IMR-90 (cell line): Measurements from ENCODE around the gene FKRP. TPM values are rescaled to one million over a fixed set of nuclear protein-coding genes. Genes with fewer than 3 reads are reported as not detected.
A peak's percentile ranks its signal among the peaks of the same experiment; 100 is the strongest.

Experiments used
- ATAC-seq: fragments of 200-7000 bp; cut with Tn5 transposase; 2 replicates; pipeline ENCODE4 v1.9.1; 2020; ENCODE audit warnings: low read depth, mild to moderate bottlenecking, moderate library complexity
- BruUV-seq: library from RNA; stranded (reverse); fragments of 400-500 nt; replicated peaks from 2 replicates; lab custom pipeline; 2021; lab: Mats Ljungman, UMichigan
- CTCF ChIA-PET: fragments of 300-600 bp; formaldehyde crosslinking; extraction: SDS; loops from one replicate; lab custom pipeline; 2021; ENCODE audit warnings: antibody characterized with exemption; lab: Yijun Ruan, JAX
- POLR2A ChIA-PET: fragments of 300-600 bp; sonication (Branson Sonifier 250); formaldehyde crosslinking; loops from one replicate; lab custom pipeline; 2022; ENCODE audit warnings: antibody characterized with exemption; ENCODE audit not compliant: unreplicated experiment; lab: Charles Lee
- DNase-seq: peaks from one replicate; pipeline ENCODE4 v3.0.0; 2013
- H2AFZ ChIP-seq: replicated peaks from 2 replicates; pipeline ENCODE3; 2013; ENCODE audit warnings: low read length, mild to moderate bottlenecking; ENCODE audit not compliant: poor library complexity
- H2AK5ac ChIP-seq: 2 replicates; pipeline ENCODE4 v1.6.1; 2013; ENCODE audit warnings: low read depth, low read length, inconsistent platforms
- H2AK9ac ChIP-seq: replicated peaks from 2 replicates; pipeline ENCODE3; 2013; ENCODE audit warnings: mild to moderate bottlenecking, low read depth, low read length, moderate library complexity; ENCODE audit not compliant: poor library complexity
- H2BK120ac ChIP-seq: 2 replicates; pipeline ENCODE4 v1.6.1; 2013; ENCODE audit warnings: low read depth, low read length, inconsistent platforms
- H2BK15ac ChIP-seq: 3 replicates; pipeline ENCODE4 v1.6.1; 2013; ENCODE audit warnings: low read depth, low read length, inconsistent platforms
- H2BK20ac ChIP-seq: 2 replicates; pipeline ENCODE4 v1.6.1; 2013; ENCODE audit warnings: low read depth, mild to moderate bottlenecking, inconsistent platforms, low read length, moderate library complexity
- H2BK5ac ChIP-seq: 2 replicates; pipeline ENCODE4 v1.6.1; 2013; ENCODE audit warnings: mild to moderate bottlenecking, low read depth, low read length, inconsistent platforms; ENCODE audit not compliant: poor library complexity, severe bottlenecking
- H3K14ac ChIP-seq: replicated peaks from 2 replicates; pipeline ENCODE4 v1.6.1; 2013; ENCODE audit warnings: low read depth, low read length, inconsistent platforms
- H3K18ac ChIP-seq: 2 replicates; pipeline ENCODE4 v1.6.1; 2013; ENCODE audit warnings: low read depth, low read length, control low read depth
- H3K23ac ChIP-seq: 2 replicates; pipeline ENCODE4 v1.6.1; 2013; ENCODE audit warnings: low read depth, low read length, inconsistent platforms
- H3K27ac ChIP-seq: 2 replicates; pipeline ENCODE4 v1.5.1; 2013; ENCODE audit warnings: mild to moderate bottlenecking, control low read depth, low read length; ENCODE audit not compliant: insufficient read depth
- H3K27me3 ChIP-seq: 2 replicates; pipeline ENCODE4 v1.6.1; 2013; ENCODE audit warnings: low read length; ENCODE audit not compliant: control insufficient read depth, insufficient read depth
- H3K36me3 ChIP-seq: 2 replicates; pipeline ENCODE4 v1.6.1; 2013; ENCODE audit warnings: low read length, mixed read lengths; ENCODE audit not compliant: control insufficient read depth, insufficient read depth
- H3K4ac ChIP-seq: 2 replicates; pipeline ENCODE4 v1.6.1; 2013; ENCODE audit warnings: low read depth, low read length, inconsistent platforms
- H3K4me1 ChIP-seq: 2 replicates; pipeline ENCODE4 v1.6.1; 2013; ENCODE audit warnings: low read length, mixed read lengths; ENCODE audit not compliant: control insufficient read depth, insufficient read depth
- H3K4me2 ChIP-seq: 2 replicates; pipeline ENCODE4 v1.6.1; 2013; ENCODE audit warnings: low read depth, mild to moderate bottlenecking, control low read depth, low read length, moderate library complexity
- H3K4me3 ChIP-seq: 2 replicates; pipeline ENCODE4 v1.5.1; 2013; ENCODE audit warnings: low read depth, mild to moderate bottlenecking, control low read depth, low read length, moderate library complexity; ENCODE audit not compliant: insufficient read depth
- H3K56ac ChIP-seq: 2 replicates; pipeline ENCODE4 v1.6.1; 2013; ENCODE audit warnings: low read length, inconsistent platforms; ENCODE audit not compliant: insufficient read depth; ENCODE audit errors: extremely low read depth
- H3K79me1 ChIP-seq, 2 experiments: 2 replicates each; pipeline ENCODE4 v1.6.1; 2013; ENCODE audit warnings: low read length in 2 of 2, inconsistent platforms in 1 of 2, low read depth in 1 of 2
- H3K9ac ChIP-seq: 2 replicates; pipeline ENCODE4 v1.6.1; 2013; ENCODE audit warnings: low read depth, low read length, control low read depth
- H3K9me1 ChIP-seq: 2 replicates; pipeline ENCODE4 v1.6.1; 2013; ENCODE audit warnings: low read length, inconsistent platforms; ENCODE audit not compliant: insufficient read depth
- H3K9me3 ChIP-seq: 2 replicates; pipeline ENCODE4 v1.6.1; 2013; ENCODE audit warnings: low read length; ENCODE audit not compliant: control insufficient read depth, insufficient read depth
- H4K20me1 ChIP-seq: 2 replicates; pipeline ENCODE4 v1.6.1; 2013; ENCODE audit warnings: low read length, inconsistent platforms; ENCODE audit not compliant: insufficient read depth
- H4K5ac ChIP-seq: 2 replicates; pipeline ENCODE4 v1.6.1; 2013; ENCODE audit warnings: mild to moderate bottlenecking, low read depth, low read length, control low read depth
- H4K8ac ChIP-seq, 2 experiments: 2 replicates each; pipeline ENCODE4 v1.6.1; 2013; ENCODE audit warnings: low read depth in 2 of 2, low read length in 2 of 2, control low read depth in 1 of 2, inconsistent platforms in 1 of 2
- H4K91ac ChIP-seq: 2 replicates; pipeline ENCODE4 v1.6.1; 2013; ENCODE audit warnings: low read depth, low read length, inconsistent platforms; ENCODE audit not compliant: insufficient read depth
- CEBPB ChIP-seq: IDR thresholded peaks from 2 replicates; pipeline ENCODE4 v1.6.1; 2012; ENCODE audit warnings: low read depth, low read length, improper control_type of control experiment
- MXI1 ChIP-seq: IDR thresholded peaks from 2 replicates; pipeline ENCODE4 v1.6.1; 2012; ENCODE audit warnings: low read depth, mild to moderate bottlenecking, low read length, moderate library complexity, borderline replicate concordance
- POLR2A ChIP-seq: IDR thresholded peaks from 2 replicates; pipeline ENCODE4 v1.6.1; 2012; ENCODE audit warnings: mild to moderate bottlenecking, low read depth, low read length
- SMC3 ChIP-seq: fragments of 150-350 bp; IDR thresholded peaks from 2 replicates; pipeline ENCODE4 v1.6.1; 2016; ENCODE audit warnings: low read depth, mild to moderate bottlenecking, antibody characterized with exemption, low read length, moderate library complexity
- WGBS, 2 experiments: methylation state at CpG; one replicate each; pipeline versions ENCODE4 v1.1.5 to v1.1.7; 2013; ENCODE audit warnings: missing lambda C conversion rate in 2 of 2; ENCODE audit not compliant: insufficient read length in 1 of 2; ENCODE audit errors: extremely low coverage in 2 of 2; 5-methylcytosine and 5-hydroxymethylcytosine counted together
- dilution Hi-C: fragments of 300-500 bp; cut with HindIII; formaldehyde crosslinking; loops from one replicate; pipeline ENCODE4 v1.14.3; 2018; ENCODE audit warnings: low sequenced_read_pairs; ENCODE audit not compliant: unreplicated experiment
- in situ Hi-C: fragments of 300-500 bp; cut with MboI; formaldehyde crosslinking; loops from 3 replicates; pipeline ENCODE4 v1.14.3; 2019; ENCODE audit warnings: low sequenced_read_pairs, inconsistent platforms, mixed read lengths
- intact Hi-C: fragments of 100-400 bp; cut with micrococcal nuclease; formaldehyde crosslinking; loops from 2 replicates; pipeline ENCODE4 v1.10.0; 2022
- polyA plus RNA-seq, 3 experiments: library from polyadenylated mRNA; depleted of rRNA; stranded (reverse); fragments of >200 nt; gene quantifications; 2 replicates each; pipeline ENCODE4 v1.2.3, GENCODE V29; 2012; ENCODE audit warnings: low replicate concordance in 1 of 3
- total RNA-seq: library from RNA; depleted of rRNA; stranded (reverse); fragments of >200 nt; gene quantifications from 2 replicates; pipeline ENCODE4 v1.2.3, GENCODE V29; 2012
- TF ChIP-seq, protein P1 (sequence below): fragments of 150-350 bp; IDR thresholded peaks from 2 replicates; pipeline ENCODE4 v1.6.1; 2017; ENCODE audit warnings: mild to moderate bottlenecking, antibody characterized with exemption, low read length, low read depth

The FKRP gene
- total and polyA plus RNA-seq, 2 of the 4 experiments (the other 2 are of a cell fraction), result 6.1 to 25.3 TPM

GRCh38 chr19:46697204-46697960, 48.5 kb upstream of the FKRP start:
- Histone ChIP-seq H2AFZ (peak overlapping the region; percentile 81), H3K36me3 (peaks cover 71% of the 10 kb centered on the region), H3K9ac (no peak overlapping the region), H2BK120ac (no peak overlapping the region), H3K23ac (no peak overlapping the region), H3K27ac (no peak overlapping the region), H2AK9ac (peak overlapping the region; percentile 81), H2BK5ac (no peak overlapping the region), H4K8ac (peak overlapping the region in 1 of 2 experiments; percentile 53; a peak in 1 of 4 replicates), H2AK5ac (peak overlapping the region; percentile 15; the same call in 1 of the 2 replicates), H4K91ac (no peak overlapping the region), H3K27me3 (no peaks in the 10 kb centered on the region), H2BK15ac (no peak overlapping the region), H3K4me2 (peak overlapping the region; percentile 53; the same call in 1 of the 2 replicates), H3K9me1 (0 out of 2 replicates have a peak, but pooled peaks cover 8% of the 10 kb centered on the region), H2BK20ac (no peak overlapping the region), H3K18ac (no peak overlapping the region), H3K4me3 (no peak overlapping the region), H3K9me3 (no peaks in the 10 kb centered on the region), H3K14ac (0 out of 2 replicates have a peak overlapping the region, but pooled peaks have one; percentile 9), H4K5ac (no peak overlapping the region), H4K20me1 (peaks cover 19% of the 10 kb centered on the region; the same call in 1 of the 2 replicates), H3K4ac (peak overlapping the region; percentile 31; the same call in 1 of the 2 replicates), H3K79me1 (peaks cover 0 to 15% of the 10 kb centered on the region in 2 experiments; a peak in 3 of 4 replicates), H3K56ac (no peak overlapping the region), H3K4me1 (no peaks in the 10 kb centered on the region)
- WGBS, 2 experiments, result 39% methylated on average over 19 of the region's 39 CpGs; no CpG with 5 or more reads in 1 of the 2 experiments
- TF ChIP-seq SMC3 (no peak), MXI1 (0 out of 2 replicates have a peak, but pooled peaks have one; percentile 37), CEBPB (peak; percentile 68), POLR2A (no peak)
- TF ChIP-seq, protein P1, sequence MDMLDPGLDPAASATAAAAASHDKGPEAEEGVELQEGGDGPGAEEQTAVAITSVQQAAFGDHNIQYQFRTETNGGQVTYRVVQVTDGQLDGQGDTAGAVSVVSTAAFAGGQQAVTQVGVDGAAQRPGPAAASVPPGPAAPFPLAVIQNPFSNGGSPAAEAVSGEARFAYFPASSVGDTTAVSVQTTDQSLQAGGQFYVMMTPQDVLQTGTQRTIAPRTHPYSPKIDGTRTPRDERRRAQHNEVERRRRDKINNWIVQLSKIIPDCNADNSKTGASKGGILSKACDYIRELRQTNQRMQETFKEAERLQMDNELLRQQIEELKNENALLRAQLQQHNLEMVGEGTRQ, result no peak
- intact Hi-C loops, result no loop called here
- dilution Hi-C loops, result no loop called here
- ChIA-PET POLR2A (interaction anchor here (0.5 kb wide), 1 partner anchor 12 kb away, joined by 4 read pairs; no protein-coding TSS in a partner anchor), CTCF (no interaction called here)
- in situ Hi-C loops, result no loop called here
- BruUV-seq, result no TSS peak
- ATAC-seq (peak; percentile 99), DNase-seq (peak; percentile 49)
